Measurements from ENCODE around the gene PBX3. TPM values are rescaled to one million over a fixed set of nuclear protein-coding genes. Genes with fewer than 3 reads are reported as not detected.

Gene PBX3
- total and polyA plus RNA-seq, 2 of the 13 experiments (the other 11 are each of a cell fraction or from before 2014, with no cell fraction given): 6.0 to 11.2 TPM

GRCh38 chr9:125746017-125746773 lies 978 bp upstream of the PBX3 start (continued):
- TF ChIP-seq ZNF841 (CRISPR knock-in tag; IDR thresholded peaks at IDR 0.05; ENCODE audit: borderline replicate concordance) (peak; percentile 95), NR2C2 (CRISPR knock-in tag; IDR thresholded peaks at IDR 0.05; ENCODE audit: borderline replicate concordance) (peak; percentile 71), ZNF224 (CRISPR knock-in tag; IDR thresholded peaks at IDR 0.05) (peak; percentile 74; the same call in 1 of the 2 replicates), ZNF24 (IDR thresholded peaks at IDR 0.05) (no peak), DZIP1 (CRISPR knock-in tag; IDR thresholded peaks at IDR 0.05) (peak; percentile 98; the same call in 1 of the 2 replicates), MED1 (CRISPR knock-in tag; IDR thresholded peaks at IDR 0.05) (peak; percentile 62), ZSCAN12 (CRISPR knock-in tag; IDR thresholded peaks at IDR 0.05) (0 out of 2 replicates have a peak, but pooled peaks have one; percentile 73), ZNF782 (CRISPR knock-in tag; IDR thresholded peaks at IDR 0.05; ENCODE audit: borderline replicate concordance) (peak; percentile 95; the same call in 1 of the 2 replicates), DMAP1 (CRISPR knock-in tag; IDR thresholded peaks at IDR 0.05) (peak; percentile 89), ZSCAN29 (CRISPR knock-in tag; conservative IDR thresholded peaks at IDR 0.05) (no peak; the same call in 1 of the 2 replicates), AHR (CRISPR knock-in tag; IDR thresholded peaks at IDR 0.05) (peak; percentile 96), HNRNPL (IDR thresholded peaks at IDR 0.05; ENCODE audit: low read depth, low read length) (peak; percentile 91), ZBTB25 (CRISPR knock-in tag; IDR thresholded peaks at IDR 0.05) (peak; percentile 88; the same call in 1 of the 2 replicates), ZNF563 (CRISPR knock-in tag; IDR thresholded peaks at IDR 0.05) (peak; percentile 98), NFATC3 (CRISPR knock-in tag; IDR thresholded peaks at IDR 0.05) (peak; percentile 86; the same call in 1 of the 2 replicates), ELK4 (CRISPR knock-in tag; IDR thresholded peaks at IDR 0.05; ENCODE audit: borderline replicate concordance) (0 out of 2 replicates have a peak, but pooled peaks have one; percentile 37), ZNF280B (CRISPR knock-in tag; IDR thresholded peaks at IDR 0.05; ENCODE audit: borderline replicate concordance) (peak; percentile 100), NFIC (IDR thresholded peaks at IDR 0.05; ENCODE audit: low read length) (no peak), KMT2A (CRISPR knock-in tag; IDR thresholded peaks at IDR 0.05) (peak; percentile 82), TEAD2 (CRISPR knock-in tag; IDR thresholded peaks at IDR 0.05) (peak; percentile 88; the same call in 1 of the 2 replicates), NR3C1 (CRISPR knock-in tag; IDR thresholded peaks at IDR 0.05) (no peak), ZNF75D (CRISPR knock-in tag; IDR thresholded peaks at IDR 0.05; ENCODE audit: borderline replicate concordance) (peak; percentile 74; the same call in 1 of the 2 replicates), SALL1 (CRISPR knock-in tag; IDR thresholded peaks at IDR 0.05) (peak; percentile 96), KMT2B (CRISPR knock-in tag; IDR thresholded peaks at IDR 0.05) (peak; percentile 91), WIZ (CRISPR knock-in tag; IDR thresholded peaks at IDR 0.05) (peak; percentile 88)

Measured in HepG2 (cell line).